Stimulated activated CD4-positive, alpha-beta T cell treated with anti-CD3 and anti-CD28 coated beads, Interleukin-4, amount 100 ng/mL, for 48 hours (primary cell): ENCODE measurements around the gene GOLGA3.
"Not testable (repeated sequence)": the region's sequence is repeated elsewhere in the genome, so short reads cannot be mapped to it uniquely, and the experiment has no call there.

ENCODE experiments used
- DNase-seq, 2 donors: peaks; one replicate each; pipeline ENCODE4 v3.0.0-alpha.2; 2020; ENCODE audit warnings: low read depth in 2 of 2

Gene GOLGA3

GRCh38 chr12:132828706-132829534 is at the start of gene GOLGA3:
Gene GOLGA3 (minus strand): TSS chr12:132828869. CDS start chr12:132822128, 6,741 bp downstream.
- DNase-seq, result peak; percentile 92

GRCh38 chr12:132874620-132875019 is 46.0 kb upstream of the GOLGA3 start:
- not testable (repeated sequence) for DNase-seq

- DNase-seq, result no peak
Observed at GRCh38 chr12:132874175-132874574, 45.5 kb upstream of the GOLGA3 start.

- DNase-seq, result no peak
Observed at GRCh38 chr12:132873724-132874123, 45.1 kb upstream of the GOLGA3 start.

GRCh38 chr12:132872975-132873421 is 44.3 kb upstream of the GOLGA3 start:
- DNase-seq, result peak in 1 of 2 donors; percentile 7

- no peak for DNase-seq
Observed at GRCh38 chr12:132872073-132872855, 43.6 kb upstream of the GOLGA3 start.

GRCh38 chr12:132869551-132869950 is 40.9 kb upstream of the GOLGA3 start:
- no peak for DNase-seq

- no peak for DNase-seq
Observed at GRCh38 chr12:132866251-132866828, 37.7 kb upstream of the GOLGA3 start.

GRCh38 chr12:132861558-132861957 is 32.9 kb upstream of the GOLGA3 start:
- DNase-seq, result no peak

GRCh38 chr12:132858718-132859266 is 30.1 kb upstream of the GOLGA3 start:
- no peak for DNase-seq

- DNase-seq, result not testable (repeated sequence)
Observed at GRCh38 chr12:132857019-132857418, 28.4 kb upstream of the GOLGA3 start.

- no peak for DNase-seq
Observed at GRCh38 chr12:132856581-132856980, 27.9 kb upstream of the GOLGA3 start.

- not testable (repeated sequence) for DNase-seq
Observed at GRCh38 chr12:132855211-132855610, 26.5 kb upstream of the GOLGA3 start.

GRCh38 chr12:132853285-132854092 is 24.8 kb upstream of the GOLGA3 start:
- DNase-seq, result no peak

- DNase-seq, result no peak
Observed at GRCh38 chr12:132852496-132852895, 23.8 kb upstream of the GOLGA3 start.

- no peak for DNase-seq
Observed at GRCh38 chr12:132851465-132851864, 22.8 kb upstream of the GOLGA3 start.

GRCh38 chr12:132850291-132850690 is 21.6 kb upstream of the GOLGA3 start:
- no peak for DNase-seq

- no peak for DNase-seq
Observed at GRCh38 chr12:132848521-132848920, 19.9 kb upstream of the GOLGA3 start.

- DNase-seq, result no peak
Observed at GRCh38 chr12:132847363-132848356, 19.0 kb upstream of the GOLGA3 start.

- DNase-seq, result not testable (repeated sequence)
Observed at GRCh38 chr12:132844681-132845080, 16.0 kb upstream of the GOLGA3 start.
